Measurements from ENCODE around the gene NFATC2IP.

NFATC2IP gene

DNA sequence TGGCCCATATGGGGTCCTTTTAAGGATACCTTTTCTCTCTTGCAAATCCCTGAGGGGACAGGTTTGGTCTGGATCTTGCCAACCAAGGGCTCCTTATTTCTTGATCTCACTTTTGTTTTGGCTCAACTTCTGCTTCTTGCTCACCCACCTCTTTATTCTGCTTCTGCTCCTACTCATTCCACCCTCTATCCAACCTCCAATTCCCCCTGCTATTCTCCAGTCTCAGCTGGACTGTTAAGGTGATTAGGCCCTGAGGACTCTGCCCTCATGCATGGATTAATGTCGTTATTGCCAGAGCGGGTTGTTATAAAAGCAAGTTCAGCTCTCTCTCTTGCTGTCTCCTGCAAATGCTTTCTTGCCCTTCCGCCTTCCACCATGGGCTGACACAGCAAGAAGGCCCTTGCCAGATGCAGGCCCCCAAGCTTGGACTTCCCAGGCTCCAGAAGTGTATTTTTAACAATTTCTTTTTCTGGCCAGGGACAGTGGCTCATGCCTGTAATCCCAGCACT lies 63.9 kb downstream of the NFATC2IP start:
- Histone ChIP-seq H3K9ac (ENCODE audit: low read length) (no peak overlapping the region), H3K36me3 (ENCODE audit: control insufficient read depth, insufficient read depth, low read length) (no peaks in the 10 kb centered on the region), H3K4me1 (ENCODE audit: control insufficient read depth, insufficient read depth, low read length) (no peaks in the 10 kb centered on the region), H3K27ac (ENCODE audit: low read depth, low read length) (no peak overlapping the region), H3K4me3 (ENCODE audit: low read length) (no peak overlapping the region), H3K27me3 (ENCODE audit: control insufficient read depth, insufficient read depth, low read length) (no peaks in the 10 kb centered on the region)

Data from rectal smooth muscle tissue (tissue), 1 donor.